A673 (cell line): ENCODE data around the gene PRR20A.

Experiments used
- CTCF ChIP-seq: fragments of 300-800, 200-600 bp; sonication (generic); conservative IDR thresholded peaks from 2 replicates; pipeline ENCODE4 v1.5.1; 2017; ENCODE audit warnings: low read depth, mild to moderate bottlenecking, antibody characterized with exemption, low read length, moderate library complexity, mixed read lengths
- EZH2 ChIP-seq: fragments of 200-600 bp; sonication (generic); IDR thresholded peaks from 2 replicates; pipeline ENCODE4 v1.6.1; 2017; ENCODE audit warnings: borderline replicate concordance, low read depth, mild to moderate bottlenecking, mixed read lengths, antibody characterized with exemption, low read length; ENCODE audit not compliant: poor library complexity, severe bottlenecking

GRCh38 chr13:57114945-57115344 lies 25.8 kb upstream of the PRR20A start:
- TF ChIP-seq CTCF (no peak), EZH2 (no peak)
